ENCODE data around the gene COL4A1. TPM values are rescaled to one million over a fixed set of nuclear protein-coding genes. Genes with fewer than 3 reads are reported as not detected.

Gene COL4A1
- total and polyA plus RNA-seq, 4 donors = 73.3 to 910 (median 472) TPM

- ATAC-seq (ENCODE audit: low FRiP score) = no peak
Observed at GRCh38 chr13:110246530-110246929, 60.4 kb downstream of the COL4A1 start.

GRCh38 chr13:110245416-110245899 is 61.5 kb downstream of the COL4A1 start:
- Histone ChIP-seq H3K27ac (ENCODE audit: low read depth in 1 of 2, low read length in 2 of 2) (peak overlapping the region; percentile 74 to 75), H3K4me1 (ENCODE audit: control insufficient read depth in 1 of 2, insufficient read depth in 2 of 2, low read length in 2 of 2) (peaks cover 3 to 14% of the 10 kb centered on the region in 2 donors), H3K27me3 (ENCODE audit: control insufficient read depth in 1 of 2, insufficient read depth in 2 of 2, low read length in 1 of 2) (no peaks in the 10 kb centered on the region), H3K4me3 (ENCODE audit: low read length in 2 of 2) (no peak overlapping the region), H3K9me3 (ENCODE audit: control insufficient read depth, low read length) (no peaks in the 10 kb centered on the region), H3K36me3 (ENCODE audit: control insufficient read depth in 1 of 2, insufficient read depth in 2 of 2, low read length in 1 of 2) (no peaks in the 10 kb centered on the region)
- ATAC-seq (ENCODE audit: low FRiP score) (no peak), DNase-seq (no peak)
- intact Hi-C loops (cut with DNase I) = loop anchor here (5.0 to 10.0 kb wide), 2 partner anchors 169 to 172 kb away; no protein-coding TSS in a partner anchor
- WGBS, 2 donors = 46 to 51% methylated on average over 7 of the region's 7 CpGs

More at GRCh38 chr13:110246530-110246929, 60.4 kb downstream of the COL4A1 start:
- no peak overlapping the region for H3K4me3 ChIP-seq (ENCODE audit: low read length in 2 of 2)
- H3K9me3 ChIP-seq (ENCODE audit: control insufficient read depth, low read length) = no peaks in the 10 kb centered on the region
- no peak for DNase-seq
- intact Hi-C loops (cut with DNase I) = loop anchor here (5.0 to 10.0 kb wide), 2 partner anchors 168 to 171 kb away; no protein-coding TSS in a partner anchor
- 46 to 47% methylated on average over 5 of the region's 5 CpGs for WGBS, 2 donors
- H3K4me1 ChIP-seq (ENCODE audit: control insufficient read depth in 1 of 2, insufficient read depth in 2 of 2, low read length in 2 of 2) = peaks cover 4 to 14% of the 10 kb centered on the region in 2 donors
- H3K27ac ChIP-seq (ENCODE audit: low read depth in 1 of 2, low read length in 2 of 2) = peak overlapping the region in 1 of 2 donors; percentile 93
- H3K36me3 ChIP-seq (ENCODE audit: control insufficient read depth in 1 of 2, insufficient read depth in 2 of 2, low read length in 1 of 2) = no peaks in the 10 kb centered on the region
- H3K27me3 ChIP-seq (ENCODE audit: control insufficient read depth in 1 of 2, insufficient read depth in 2 of 2, low read length in 1 of 2) = no peaks in the 10 kb centered on the region

GRCh38 chr13:110244976-110245375 is 62.0 kb downstream of the COL4A1 start:
- no peaks in the 10 kb centered on the region for H3K9me3 ChIP-seq (ENCODE audit: control insufficient read depth, low read length)
- 70 to 72% methylated on average over 9 of the region's 9 CpGs for WGBS, 2 donors
- peaks cover 3 to 14% of the 10 kb centered on the region in 2 donors for H3K4me1 ChIP-seq (ENCODE audit: control insufficient read depth in 1 of 2, insufficient read depth in 2 of 2, low read length in 2 of 2)
- ATAC-seq (ENCODE audit: low FRiP score) (no peak), DNase-seq (no peak)
- peak overlapping the region in 1 of 2 donors; percentile 75 for H3K27ac ChIP-seq (ENCODE audit: low read depth in 1 of 2, low read length in 2 of 2)
- H3K4me3 ChIP-seq (ENCODE audit: low read length in 2 of 2) = no peak overlapping the region
- no peaks in the 10 kb centered on the region for H3K27me3 ChIP-seq (ENCODE audit: control insufficient read depth in 1 of 2, insufficient read depth in 2 of 2, low read length in 1 of 2)
- intact Hi-C loops (cut with DNase I) = loop anchor here (5.0 to 10.0 kb wide), 2 partner anchors 170 to 172 kb away; no protein-coding TSS in a partner anchor
- H3K36me3 ChIP-seq (ENCODE audit: control insufficient read depth in 1 of 2, insufficient read depth in 2 of 2, low read length in 1 of 2) = no peaks in the 10 kb centered on the region

GRCh38 chr13:110244071-110244830 is 62.7 kb downstream of the COL4A1 start:
- Histone ChIP-seq H3K9me3 (ENCODE audit: control insufficient read depth, low read length) (no peaks in the 10 kb centered on the region), H3K27me3 (ENCODE audit: control insufficient read depth in 1 of 2, insufficient read depth in 2 of 2, low read length in 1 of 2) (no peaks in the 10 kb centered on the region), H3K27ac (ENCODE audit: low read depth in 1 of 2, low read length in 2 of 2) (peak overlapping the region; percentile 38 to 98), H3K4me3 (ENCODE audit: low read length in 2 of 2) (no peak overlapping the region), H3K36me3 (ENCODE audit: control insufficient read depth in 1 of 2, insufficient read depth in 2 of 2, low read length in 1 of 2) (no peaks in the 10 kb centered on the region), H3K4me1 (ENCODE audit: control insufficient read depth in 1 of 2, insufficient read depth in 2 of 2, low read length in 2 of 2) (peaks cover 3 to 14% of the 10 kb centered on the region in 2 donors)
- 43% methylated on average over 7 of the region's 7 CpGs for WGBS, 2 donors
- intact Hi-C loops (cut with DNase I) = loop anchor here in 1 of 2 donors (10.0 kb wide), 1 partner anchor 171 kb away; no protein-coding TSS in a partner anchor
- DNase-seq (no peak), ATAC-seq (ENCODE audit: low FRiP score) (peak; percentile 34)

GRCh38 chr13:110242615-110243014 is 64.3 kb downstream of the COL4A1 start:
- Histone ChIP-seq H3K4me1 (ENCODE audit: control insufficient read depth in 1 of 2, insufficient read depth in 2 of 2, low read length in 2 of 2) (peaks cover 3 to 11% of the 10 kb centered on the region in 2 donors), H3K4me3 (ENCODE audit: low read length in 2 of 2) (no peak overlapping the region), H3K27ac (ENCODE audit: low read depth in 1 of 2, low read length in 2 of 2) (peak overlapping the region; percentile 57 to 73), H3K27me3 (ENCODE audit: control insufficient read depth in 1 of 2, insufficient read depth in 2 of 2, low read length in 1 of 2) (no peaks in the 10 kb centered on the region), H3K9me3 (ENCODE audit: control insufficient read depth, low read length) (no peaks in the 10 kb centered on the region), H3K36me3 (ENCODE audit: control insufficient read depth in 1 of 2, insufficient read depth in 2 of 2, low read length in 1 of 2) (no peaks in the 10 kb centered on the region)
- WGBS, 2 donors = 19 to 31% methylated on average over 4 of the region's 4 CpGs
- intact Hi-C loops (cut with DNase I) = loop anchor here in 1 of 2 donors (10.0 kb wide), 1 partner anchor 172 kb away; no protein-coding TSS in a partner anchor
- DNase-seq = no peak
- no peak for ATAC-seq (ENCODE audit: low FRiP score)

GRCh38 chr13:110240943-110241342 is 66.0 kb downstream of the COL4A1 start:
- Histone ChIP-seq H3K4me3 (ENCODE audit: low read length in 2 of 2) (no peak overlapping the region), H3K4me1 (ENCODE audit: control insufficient read depth in 1 of 2, insufficient read depth in 2 of 2, low read length in 2 of 2) (peaks cover 4 to 15% of the 10 kb centered on the region in 2 donors), H3K27me3 (ENCODE audit: control insufficient read depth in 1 of 2, insufficient read depth in 2 of 2, low read length in 1 of 2) (no peaks in the 10 kb centered on the region), H3K36me3 (ENCODE audit: control insufficient read depth in 1 of 2, insufficient read depth in 2 of 2, low read length in 1 of 2) (no peaks in the 10 kb centered on the region), H3K27ac (ENCODE audit: low read depth in 1 of 2, low read length in 2 of 2) (peak overlapping the region in 1 of 2 donors; percentile 27), H3K9me3 (ENCODE audit: control insufficient read depth, low read length) (no peaks in the 10 kb centered on the region)
- 74 to 77% methylated on average over 7 of the region's 7 CpGs for WGBS, 2 donors
- no peak for ATAC-seq (ENCODE audit: low FRiP score)
- no peak for DNase-seq
- intact Hi-C loops (cut with DNase I) = loop anchor here in 1 of 2 donors (10.0 kb wide), 1 partner anchor 174 kb away; no protein-coding TSS in a partner anchor

- DNase-seq = no peak
- intact Hi-C loops (cut with DNase I) = loop anchor here in 1 of 2 donors (10.0 kb wide), 1 partner anchor 174 kb away; no protein-coding TSS in a partner anchor
- Histone ChIP-seq H3K36me3 (ENCODE audit: control insufficient read depth in 1 of 2, insufficient read depth in 2 of 2, low read length in 1 of 2) (no peaks in the 10 kb centered on the region), H3K4me1 (ENCODE audit: control insufficient read depth in 1 of 2, insufficient read depth in 2 of 2, low read length in 2 of 2) (peaks cover 4 to 15% of the 10 kb centered on the region in 2 donors), H3K27me3 (ENCODE audit: control insufficient read depth in 1 of 2, insufficient read depth in 2 of 2, low read length in 1 of 2) (no peaks in the 10 kb centered on the region), H3K9me3 (ENCODE audit: control insufficient read depth, low read length) (no peaks in the 10 kb centered on the region), H3K4me3 (ENCODE audit: low read length in 2 of 2) (no peak overlapping the region), H3K27ac (ENCODE audit: low read depth in 1 of 2, low read length in 2 of 2) (peak overlapping the region in 1 of 2 donors; percentile 4)
- WGBS, 2 donors = 41 to 47% methylated on average over 10 of the region's 10 CpGs
- no peak for ATAC-seq (ENCODE audit: low FRiP score)
Observed at GRCh38 chr13:110240352-110240751, 66.6 kb downstream of the COL4A1 start.

GRCh38 chr13:110239280-110240125 is 67.5 kb downstream of the COL4A1 start:
- 38 to 41% methylated on average over 5 of the region's 5 CpGs for WGBS, 2 donors
- intact Hi-C loops (cut with DNase I) = loop anchor here in 1 of 2 donors (5.0 to 10.0 kb wide), 2 partner anchors 68 to 175 kb away; partner anchors contain the start of genes COL4A1 and COL4A2
- Histone ChIP-seq H3K9me3 (ENCODE audit: control insufficient read depth, low read length) (no peaks in the 10 kb centered on the region), H3K36me3 (ENCODE audit: control insufficient read depth in 1 of 2, insufficient read depth in 2 of 2, low read length in 1 of 2) (no peaks in the 10 kb centered on the region), H3K4me1 (ENCODE audit: control insufficient read depth in 1 of 2, insufficient read depth in 2 of 2, low read length in 2 of 2) (peaks cover 3 to 7% of the 10 kb centered on the region in 2 donors), H3K27ac (ENCODE audit: low read depth in 1 of 2, low read length in 2 of 2) (peak overlapping the region; percentile 31 to 42), H3K4me3 (ENCODE audit: low read length in 2 of 2) (no peak overlapping the region), H3K27me3 (ENCODE audit: control insufficient read depth in 1 of 2, insufficient read depth in 2 of 2, low read length in 1 of 2) (no peaks in the 10 kb centered on the region)
- ATAC-seq (ENCODE audit: low FRiP score) (no peak), DNase-seq (no peak)

Data from aorta (tissue), 5 donors.